Stimulated activated CD8-positive, alpha-beta memory T cell treated with anti-CD3 and anti-CD28 coated beads, Interleukin-7, amount 100 ng/mL, for 1 hour (primary cell): Measurements from ENCODE around the gene FAM228A.
"Not testable (repeated sequence)": the region's sequence is repeated elsewhere in the genome, so short reads cannot be mapped to it uniquely, and the experiment has no call there.

Experiments
- DNase-seq, 2 donors: peaks; one replicate each; pipeline ENCODE4 v3.0.0-alpha.2; 2020; ENCODE audit warnings: low read depth in 2 of 2

FAM228A gene

DNA sequence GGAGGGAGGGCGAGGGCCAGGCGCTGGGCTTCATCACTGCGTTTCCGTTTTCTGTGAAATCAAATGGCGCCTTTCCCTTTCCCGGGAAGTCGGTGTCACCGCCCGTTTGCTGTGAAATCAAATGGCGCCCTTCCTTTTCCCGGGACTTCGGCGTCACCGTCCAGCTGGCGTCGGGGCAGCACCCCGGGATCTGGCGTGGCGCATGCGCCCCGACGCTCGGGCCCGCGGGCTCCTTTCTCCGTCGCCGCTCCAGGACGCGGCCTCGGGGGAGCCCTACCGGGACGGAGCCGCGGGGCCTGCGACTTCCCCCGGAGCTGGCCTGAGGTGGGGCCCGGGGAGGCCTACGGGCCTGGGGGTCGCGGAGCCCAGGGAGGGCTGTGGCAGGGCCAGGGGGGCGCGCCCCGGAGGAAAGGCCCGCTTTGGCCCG is at the start of gene FAM228A:
TSS of gene FAM228A (plus strand) at position 203 of the 427 bp plus-strand sequence. CDS start 428 bp downstream, outside the sequence.
- no peak for DNase-seq

DNA sequence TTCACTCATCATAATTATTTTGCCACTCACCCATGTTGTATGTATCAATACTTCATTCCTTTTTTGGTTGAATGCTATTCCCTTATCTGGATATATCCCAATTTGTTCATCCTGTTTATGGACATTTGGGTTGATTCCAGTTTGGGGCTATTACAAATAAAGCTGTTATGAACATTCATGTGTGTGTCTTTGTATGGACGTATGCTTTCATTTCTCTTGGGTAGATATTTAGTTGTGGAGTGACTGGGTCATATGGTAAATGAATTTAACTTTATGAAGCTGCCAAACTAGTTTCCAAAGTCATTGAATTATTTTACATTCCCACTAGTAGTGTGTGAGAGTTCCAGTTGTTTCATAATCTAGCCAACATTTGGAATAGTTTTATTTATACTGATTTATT is 48.9 kb upstream of the FAM228A start:
- no peak for DNase-seq

DNA sequence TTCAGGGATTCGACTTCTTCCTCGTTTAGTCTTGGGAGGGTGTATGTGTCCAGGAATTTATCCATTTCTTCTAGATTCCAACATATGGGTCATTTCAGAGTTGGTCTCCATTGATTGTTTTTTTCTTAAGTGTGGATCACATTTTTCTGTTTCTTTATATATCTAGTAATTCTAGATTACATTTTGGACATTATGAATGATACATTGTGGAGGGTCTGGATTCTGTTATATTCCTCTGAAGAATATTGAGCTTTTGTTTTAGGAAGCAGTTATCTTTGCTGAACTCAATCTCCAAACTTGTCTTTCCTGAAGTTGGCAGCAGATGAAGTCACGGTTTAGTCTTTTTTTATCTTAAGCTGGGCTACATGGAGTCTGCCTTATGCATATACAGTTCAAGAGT is 42.3 kb upstream of the FAM228A start:
- DNase-seq, result no peak

DNA sequence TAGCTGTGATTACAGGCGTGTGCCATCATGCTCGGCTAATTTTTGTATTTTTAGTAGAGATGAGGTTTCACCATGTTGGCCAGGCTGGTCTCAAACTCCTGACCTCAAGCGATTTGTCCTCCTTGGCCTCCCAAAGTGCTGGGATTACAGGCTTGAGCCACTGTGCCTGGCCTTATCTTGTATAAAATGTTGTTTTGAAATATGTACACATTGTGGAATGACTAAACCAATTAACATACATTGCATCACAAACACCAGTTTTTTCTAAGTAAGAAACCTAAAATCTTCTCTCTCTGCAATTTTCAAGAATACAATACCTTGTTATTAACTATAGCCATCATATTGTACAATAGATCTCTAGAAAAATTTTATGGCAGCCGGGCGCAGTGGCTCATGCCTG is 34.5 kb upstream of the FAM228A start:
- not testable (repeated sequence) for DNase-seq

DNA sequence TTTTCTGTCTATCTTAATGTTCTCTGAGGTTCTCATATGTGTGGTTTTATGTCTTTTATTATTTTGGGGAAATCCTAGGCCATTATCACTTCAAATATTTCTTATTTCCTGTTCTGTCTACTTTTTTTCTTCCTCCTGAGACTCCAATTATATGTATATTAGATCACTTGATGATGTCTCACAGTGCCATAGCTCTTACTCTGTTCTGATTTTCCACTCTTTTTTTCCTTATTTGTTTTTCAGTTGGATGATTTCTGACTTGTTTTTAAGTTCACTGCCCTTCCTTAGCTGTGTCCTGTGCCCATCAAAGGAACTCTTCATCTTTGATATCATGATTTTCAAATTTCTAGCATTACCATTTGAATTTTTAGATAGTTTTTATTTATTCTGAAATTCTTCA is 27.5 kb upstream of the FAM228A start:
- no peak for DNase-seq

DNA sequence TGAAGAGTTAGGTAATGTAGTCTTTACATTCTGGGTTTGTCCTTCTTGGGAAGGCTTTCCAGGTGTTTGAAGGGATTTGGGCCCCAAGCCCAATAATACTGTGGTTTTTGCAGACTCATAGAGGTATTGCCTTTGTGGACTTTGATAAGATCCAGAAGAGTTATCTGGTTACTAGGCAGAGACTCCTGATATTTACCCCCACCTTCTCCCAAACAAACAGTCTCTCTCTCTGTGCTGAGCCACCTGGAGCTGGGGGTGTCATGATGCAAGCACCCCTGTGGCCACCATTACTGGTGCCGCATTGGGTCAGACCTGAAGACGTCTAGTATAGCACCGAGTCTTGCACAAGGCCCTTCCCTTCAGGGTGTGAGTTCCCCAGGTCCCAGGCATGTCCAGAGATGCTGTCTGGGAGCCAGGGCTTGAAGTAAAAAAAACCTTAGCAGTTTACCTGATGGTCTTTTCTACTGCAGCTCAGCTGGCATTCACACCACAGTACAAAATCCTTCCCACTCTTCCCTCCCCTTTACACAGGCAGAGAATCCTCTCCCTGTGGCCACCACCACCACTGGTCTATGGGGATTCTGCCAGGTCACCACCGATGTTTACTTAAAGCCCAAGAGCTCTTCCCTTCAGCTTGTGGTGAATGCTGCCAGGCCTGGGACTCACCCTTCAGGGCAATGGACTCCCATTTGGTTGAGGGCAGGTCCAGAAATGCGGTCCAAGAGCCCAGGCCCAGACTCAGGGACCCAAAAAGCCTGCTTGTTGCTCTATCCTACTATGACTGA is 22.2 kb upstream of the FAM228A start:
- DNase-seq, result no peak

DNA sequence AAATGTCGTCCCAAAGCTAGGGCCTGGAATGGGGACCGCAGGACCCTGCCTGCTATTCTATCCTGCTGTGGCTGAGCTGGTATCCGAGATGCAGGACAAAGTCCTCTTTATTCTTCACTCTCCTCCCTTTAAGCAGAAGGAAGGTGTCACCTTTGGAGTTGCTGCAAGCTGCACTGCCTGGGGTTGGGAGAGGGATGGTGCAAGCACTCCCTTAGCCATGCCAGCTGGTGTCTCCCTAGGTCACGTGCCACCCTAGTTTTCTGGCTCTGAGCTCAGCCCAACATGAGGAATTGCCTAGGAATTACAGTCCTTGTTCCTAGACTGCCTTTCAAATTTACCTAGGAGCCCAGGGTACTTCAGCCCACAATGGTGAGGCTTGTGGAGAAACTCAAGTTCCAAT is 21.4 kb upstream of the FAM228A start:
- no peak for DNase-seq

DNA sequence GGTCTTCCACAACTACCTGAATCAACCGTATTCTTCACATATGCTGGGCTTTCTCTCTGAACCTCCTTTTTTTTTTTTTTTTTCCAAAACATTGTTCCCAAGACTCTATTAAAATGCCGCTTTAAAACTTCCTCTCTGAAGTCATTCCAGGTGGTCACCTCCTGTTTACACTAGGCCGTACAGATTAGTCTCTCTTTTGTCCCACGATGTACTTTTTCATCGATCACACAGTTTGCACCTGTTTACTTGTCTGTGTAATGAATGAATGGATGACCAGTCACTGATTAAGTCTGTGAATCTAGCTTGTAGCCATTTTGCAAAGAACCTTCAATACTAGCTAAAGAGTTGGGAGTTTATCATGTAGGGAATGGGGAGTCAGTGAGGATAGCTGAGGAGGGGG is 16.7 kb upstream of the FAM228A start:
- DNase-seq, result no peak

DNA sequence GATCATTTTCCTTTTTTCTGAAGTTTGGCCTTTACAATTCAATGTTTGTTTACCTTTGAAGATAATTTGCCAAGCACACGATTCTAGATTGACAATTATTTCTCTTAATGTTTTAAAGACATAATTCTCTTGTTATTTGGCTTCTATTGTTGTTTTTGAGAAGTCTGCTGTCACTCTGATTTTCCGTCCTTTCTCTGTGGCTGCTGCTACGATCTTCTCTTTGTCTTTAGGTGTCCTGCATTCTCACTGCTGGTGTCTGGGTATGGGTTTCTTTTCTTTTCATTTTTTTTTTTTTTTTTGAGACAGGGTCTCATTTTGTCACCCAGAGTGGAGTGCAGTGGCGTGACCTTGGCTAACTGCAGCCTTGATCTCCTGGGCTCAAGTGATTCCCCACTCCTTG is 15.1 kb upstream of the FAM228A start:
- no peak for DNase-seq

DNA sequence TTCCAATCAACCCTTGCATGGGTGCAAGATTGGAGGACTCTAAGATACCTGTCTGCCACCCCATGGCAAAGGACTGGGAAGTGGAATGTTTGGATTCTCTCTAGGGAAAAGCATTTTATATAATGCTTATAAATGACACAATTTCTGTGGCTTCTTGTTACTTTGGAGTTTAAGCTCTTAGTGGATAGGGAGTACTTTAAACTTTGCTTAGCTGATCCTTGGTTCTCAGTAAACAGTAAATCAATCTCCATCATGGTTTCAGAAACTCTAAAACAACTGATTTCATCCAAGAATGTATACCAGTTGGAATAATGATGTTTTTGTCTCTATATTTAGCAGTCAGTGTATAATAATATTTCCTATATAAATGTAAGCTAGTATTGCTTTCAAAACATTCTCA is 14.1 kb upstream of the FAM228A start:
- DNase-seq, result no peak

DNA sequence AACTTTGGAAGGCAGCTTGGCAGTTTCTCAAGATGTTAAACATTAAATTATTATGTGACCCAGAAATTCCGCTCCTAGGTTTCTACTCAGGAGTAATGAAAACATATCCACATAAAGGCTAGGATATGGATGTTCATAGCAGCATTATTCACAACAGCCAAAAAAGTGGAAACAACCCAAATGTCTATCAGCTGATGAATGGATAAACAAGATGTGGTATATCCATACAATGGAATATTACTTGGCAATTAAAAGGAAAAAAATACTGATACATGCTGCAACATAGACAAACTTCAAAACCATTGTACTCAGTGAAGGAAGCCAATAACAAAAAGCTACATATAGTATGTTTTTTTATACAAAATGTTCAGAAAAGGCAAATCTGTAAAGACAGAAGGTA is 12.4 kb upstream of the FAM228A start:
- no peak for DNase-seq

DNA sequence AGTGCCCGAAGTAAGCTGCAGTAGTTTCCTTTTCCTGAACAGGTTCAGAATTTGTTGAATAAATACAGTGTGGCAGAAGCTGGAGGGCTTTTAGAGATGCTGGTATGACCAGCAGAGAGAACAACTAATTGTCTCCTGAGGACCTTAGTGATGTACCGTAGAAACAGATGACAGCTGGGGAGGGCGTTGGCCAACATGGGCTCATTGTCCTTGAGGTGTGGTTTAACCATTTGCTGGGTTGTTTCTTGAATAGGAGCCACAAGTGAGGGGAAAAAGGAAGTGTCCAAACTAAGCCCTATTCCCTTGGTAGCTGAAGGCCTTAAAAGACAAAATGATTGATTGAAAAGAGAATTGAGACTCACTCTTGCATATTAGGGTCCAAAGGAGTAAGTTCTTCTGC is 11.7 kb upstream of the FAM228A start:
- no peak for DNase-seq

DNA sequence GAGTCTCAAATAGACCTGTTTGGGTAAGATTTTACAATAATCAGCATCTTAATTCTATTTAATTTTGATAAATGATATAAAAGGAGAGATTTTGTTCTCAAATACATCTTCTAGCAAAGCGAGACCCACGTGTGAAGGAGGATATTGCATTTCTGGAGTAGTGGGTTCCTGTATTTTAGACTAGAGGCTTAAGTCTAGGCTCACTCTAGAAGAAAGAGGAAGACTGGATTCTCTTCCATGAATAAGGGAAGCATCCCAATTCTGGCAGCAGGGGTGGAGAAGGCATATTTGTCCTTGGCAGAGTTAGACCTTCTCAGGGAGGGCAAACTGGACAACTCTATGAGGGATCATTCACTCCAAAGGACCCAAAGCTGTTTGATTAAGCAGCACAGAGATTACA is 11.3 kb upstream of the FAM228A start:
- DNase-seq, result no peak

DNA sequence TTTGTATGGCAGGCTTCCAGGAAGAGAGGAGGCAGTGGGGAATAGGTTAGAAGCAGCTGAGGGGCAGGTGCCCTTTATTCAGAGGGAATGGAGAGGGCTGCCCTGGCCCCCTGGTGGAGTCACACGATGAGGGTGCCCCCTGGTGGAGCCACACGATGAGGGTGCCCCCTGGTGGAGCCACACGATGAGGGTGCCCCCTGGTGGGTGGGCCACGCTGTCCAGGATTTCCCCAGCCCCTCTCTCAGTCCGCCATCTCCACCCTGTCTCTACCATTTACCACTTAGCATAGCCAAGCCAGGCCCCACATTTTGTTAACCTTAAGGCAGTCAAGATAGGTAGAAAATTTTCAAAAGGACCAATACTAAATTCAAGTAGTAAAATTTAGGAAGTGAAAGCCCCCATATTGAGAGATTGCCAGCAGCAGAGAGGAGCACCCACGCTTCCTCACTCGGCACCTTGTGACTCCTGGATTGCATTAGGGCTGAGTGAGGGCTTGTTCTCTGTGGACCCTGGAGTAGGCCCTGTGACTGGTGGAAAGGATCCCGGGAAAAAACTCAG is 10.4 kb upstream of the FAM228A start:
- no peak for DNase-seq

DNA sequence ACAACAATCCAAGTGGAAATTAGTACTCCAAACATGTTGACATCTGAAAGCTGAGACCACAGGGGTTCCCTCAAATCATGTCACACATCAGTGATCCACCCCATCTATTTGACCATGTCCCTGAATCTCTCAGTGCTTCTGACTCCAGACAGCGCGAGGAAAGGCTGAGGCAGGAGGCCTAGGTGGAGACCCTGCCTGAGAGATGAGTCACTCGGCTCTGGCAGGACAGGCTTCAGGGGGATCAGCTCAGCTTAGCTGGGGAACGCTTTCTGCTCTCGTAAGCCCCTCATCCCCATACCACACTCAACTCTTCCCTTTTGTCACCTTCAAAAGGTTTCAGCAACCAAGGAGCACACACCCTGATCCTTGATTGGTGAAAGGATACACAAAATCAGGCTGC is 5.8 kb upstream of the FAM228A start:
- no peak for DNase-seq

DNA sequence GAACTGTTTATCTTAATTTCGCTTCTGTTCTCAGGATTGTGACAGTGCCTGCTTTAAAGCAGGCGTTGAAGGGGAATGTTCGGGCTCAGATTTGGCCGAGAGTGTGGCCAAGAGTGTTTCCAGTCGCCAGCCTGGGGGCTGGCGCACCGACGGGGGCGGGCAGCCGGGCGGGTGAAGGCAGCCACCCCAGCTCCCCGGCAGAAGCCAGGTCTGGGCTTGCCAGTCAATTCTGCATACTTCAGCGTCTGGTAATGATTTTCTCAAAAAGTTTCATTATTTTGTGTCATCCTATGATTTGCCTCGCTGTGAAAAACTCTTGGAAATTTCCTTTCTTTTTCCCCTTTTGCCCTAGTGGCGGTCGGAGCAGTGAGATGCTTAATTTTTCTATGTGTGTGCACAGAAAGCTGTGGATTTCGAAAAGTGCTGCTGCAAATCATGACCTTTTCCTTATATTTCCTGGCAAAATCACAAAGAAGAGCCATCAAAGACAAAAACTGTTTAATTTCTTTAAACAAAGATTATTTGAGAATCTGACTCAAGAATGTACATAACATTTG is 856 bp downstream of the FAM228A start:
- DNase-seq, result no peak

DNA sequence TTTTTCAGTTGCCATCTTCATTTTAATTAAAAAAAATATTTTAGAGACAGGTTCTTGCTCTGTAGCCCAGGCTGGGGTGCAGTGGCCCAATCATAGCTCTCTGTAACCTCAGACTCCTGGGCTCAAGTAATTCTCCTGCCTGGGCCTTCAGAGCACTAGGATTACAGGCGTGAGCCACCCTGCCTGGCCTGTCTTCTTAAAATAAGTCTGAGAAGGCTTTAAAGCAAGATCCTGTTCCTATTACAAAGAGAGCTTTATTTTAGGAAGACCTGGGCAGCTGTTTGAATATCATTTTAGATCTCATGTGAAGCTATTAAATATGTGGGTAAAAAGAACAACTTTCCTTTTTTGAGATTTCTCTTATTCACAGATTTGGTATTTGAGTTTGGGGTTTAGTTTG is 1.5 kb downstream of the FAM228A start:
- no peak for DNase-seq

DNA sequence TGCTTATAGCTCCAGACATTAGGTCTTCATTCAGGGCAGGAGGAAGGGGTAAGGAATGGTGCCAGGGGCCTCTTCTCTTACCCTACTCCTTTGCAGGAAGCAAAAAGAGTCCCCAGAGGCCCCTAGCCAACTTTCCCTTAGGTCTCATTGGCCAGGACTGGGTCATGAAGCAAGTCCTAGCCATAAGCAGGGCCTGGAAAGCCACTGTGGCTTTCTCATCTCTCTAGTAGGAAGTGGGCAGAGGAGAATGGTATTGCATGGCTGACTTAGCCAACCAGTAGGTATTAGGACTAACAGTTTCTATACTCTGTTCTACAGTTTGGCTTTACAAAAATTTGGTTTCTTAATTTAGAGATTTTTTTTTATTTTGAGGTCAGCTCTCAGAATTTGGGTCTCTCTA is 4.8 kb downstream of the FAM228A start:
- no peak for DNase-seq

DNA sequence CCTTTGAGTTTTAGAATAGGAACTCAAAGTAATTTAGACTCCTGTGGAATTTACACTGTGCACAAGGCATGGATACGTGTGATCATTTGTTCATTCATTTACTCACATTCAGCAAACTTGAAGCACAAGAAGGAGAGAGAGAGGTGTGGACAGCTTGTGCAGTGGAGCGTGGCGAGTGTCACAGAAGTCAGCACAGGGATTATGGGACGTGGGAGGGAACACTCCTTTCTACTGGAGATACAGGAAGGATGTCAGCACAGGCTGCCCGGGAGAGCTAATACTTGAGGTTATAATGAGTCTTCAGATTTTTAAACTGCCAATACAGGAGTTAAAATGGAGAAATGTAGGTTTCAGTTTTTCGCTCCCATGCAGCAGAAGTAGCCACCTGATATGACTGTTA is 7.0 kb downstream of the FAM228A start:
- DNase-seq, result no peak

DNA sequence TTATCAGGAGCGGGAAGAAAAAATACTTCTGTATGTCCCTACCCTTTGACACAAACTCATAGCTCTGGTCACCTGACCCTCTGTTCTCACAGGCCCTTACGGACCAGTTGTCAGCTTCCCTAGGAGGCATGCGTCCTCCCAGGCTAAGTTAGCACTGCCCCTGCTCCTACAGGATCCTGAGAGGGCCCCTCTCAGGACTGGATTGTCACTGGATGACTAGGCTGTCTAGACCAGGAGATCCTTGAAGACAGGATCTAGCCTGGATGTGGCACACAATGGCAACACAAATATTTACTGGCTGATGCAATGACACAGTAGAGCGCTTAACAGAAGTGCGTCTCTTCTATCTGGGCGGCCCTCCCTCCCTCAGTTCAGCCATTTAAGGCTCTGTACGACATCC is 7.7 kb downstream of the FAM228A start:
- DNase-seq, result no peak

DNA sequence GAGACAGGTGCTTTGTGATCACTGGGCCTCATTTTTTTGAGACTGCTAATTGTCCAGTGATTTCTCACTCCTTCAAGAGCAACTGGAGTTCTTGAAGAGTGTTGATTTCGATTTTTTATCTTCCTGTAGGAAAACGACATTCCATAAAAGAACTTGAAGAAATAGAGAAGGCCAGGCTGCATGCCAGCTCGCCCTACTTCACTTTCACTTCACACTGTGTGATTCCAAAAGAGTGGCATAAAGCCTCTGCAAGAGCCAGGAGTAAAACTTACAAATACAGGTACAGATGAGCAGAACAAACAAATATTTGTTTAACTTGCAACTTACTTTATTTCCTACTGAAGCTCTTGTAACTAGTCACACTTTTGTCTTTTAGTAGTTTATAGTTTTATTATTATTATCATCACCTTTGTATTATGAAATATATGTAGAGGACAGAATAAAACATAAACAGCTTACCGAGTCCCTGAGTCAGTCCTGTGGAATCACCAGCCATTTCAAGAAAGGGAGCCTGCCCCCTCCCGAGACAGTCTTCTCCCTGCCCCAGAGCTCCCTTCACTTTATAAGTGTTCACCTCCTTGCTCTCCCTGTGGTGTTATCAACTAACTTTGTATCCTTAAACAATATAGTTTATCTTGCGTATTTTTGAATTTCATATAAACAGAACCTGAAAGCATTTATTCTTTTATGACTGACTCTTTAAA is 8.7 kb downstream of the FAM228A start:
- no peak for DNase-seq

DNA sequence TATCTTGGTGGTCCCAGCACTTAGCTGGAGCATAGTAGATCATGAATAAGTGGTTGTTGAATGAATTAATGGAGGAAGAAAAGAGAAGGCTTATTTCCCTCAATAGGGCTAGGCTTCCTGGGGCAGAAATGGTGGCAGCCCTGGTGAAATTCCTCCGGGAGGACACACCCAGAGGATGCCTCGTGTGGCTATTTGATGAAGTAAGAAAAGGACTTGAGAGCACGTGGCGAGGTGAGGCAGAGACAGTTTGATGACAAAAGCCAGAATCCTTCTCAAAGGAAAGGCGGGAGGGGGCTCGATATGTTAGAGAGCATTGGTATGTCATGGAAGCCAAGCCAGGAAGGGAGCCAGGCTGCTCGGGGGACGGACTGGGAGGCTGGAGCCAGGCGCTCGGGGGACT is 14.7 kb downstream of the FAM228A start:
- no peak for DNase-seq

DNA sequence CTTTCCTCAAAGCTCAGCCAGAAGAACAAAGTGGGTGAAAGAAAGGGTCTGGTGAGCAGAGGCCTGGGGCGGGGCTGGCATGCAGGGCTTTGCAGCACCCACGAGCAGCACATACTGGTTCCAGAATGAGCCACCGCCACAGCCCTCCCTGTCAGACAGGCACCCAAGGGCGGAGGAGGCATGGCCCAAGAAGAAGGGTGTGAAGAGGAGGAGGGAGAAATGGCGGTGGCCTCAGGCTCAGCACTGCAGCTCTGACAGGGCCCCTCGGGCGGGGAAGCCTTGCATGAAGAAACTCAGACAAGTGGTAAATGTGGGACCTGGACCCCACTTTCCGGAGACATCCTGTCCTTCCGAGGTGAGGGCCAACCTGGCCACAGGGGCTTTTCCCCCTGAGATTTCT is 15.7 kb downstream of the FAM228A start:
- DNase-seq, result no peak
